ENCODE measurements around the gene TMPRSS12. TPM values are rescaled to one million over a fixed set of nuclear protein-coding genes. Genes with fewer than 3 reads are reported as not detected.
A peak's percentile ranks its signal among the peaks of the same experiment; 100 is the strongest.
"Not testable (repeated sequence)": the region's sequence is repeated elsewhere in the genome, so short reads cannot be mapped to it uniquely, and the experiment has no call there.

TMPRSS12 gene
- total RNA-seq: not detected in 2 replicates

GRCh38 chr12:50842637-50843493 is at the start of gene TMPRSS12:
Gene TMPRSS12 (plus strand): TSS chr12:50842926. CDS start chr12:50842965, 39 bp downstream.
- peak within 1 kb of the TSS; percentile 35 for H3K4me3 ChIP-seq (ENCODE audit: low read depth, low read length)
- DNase-seq (ENCODE audit: low read depth): no peak

GRCh38 chr12:50799908-50800307 is 42.8 kb upstream of the TMPRSS12 start:
- H3K4me3 ChIP-seq (ENCODE audit: low read depth, low read length): no peak overlapping the region
- DNase-seq (ENCODE audit: low read depth): no peak
- TF ChIP-seq, protein P1, sequence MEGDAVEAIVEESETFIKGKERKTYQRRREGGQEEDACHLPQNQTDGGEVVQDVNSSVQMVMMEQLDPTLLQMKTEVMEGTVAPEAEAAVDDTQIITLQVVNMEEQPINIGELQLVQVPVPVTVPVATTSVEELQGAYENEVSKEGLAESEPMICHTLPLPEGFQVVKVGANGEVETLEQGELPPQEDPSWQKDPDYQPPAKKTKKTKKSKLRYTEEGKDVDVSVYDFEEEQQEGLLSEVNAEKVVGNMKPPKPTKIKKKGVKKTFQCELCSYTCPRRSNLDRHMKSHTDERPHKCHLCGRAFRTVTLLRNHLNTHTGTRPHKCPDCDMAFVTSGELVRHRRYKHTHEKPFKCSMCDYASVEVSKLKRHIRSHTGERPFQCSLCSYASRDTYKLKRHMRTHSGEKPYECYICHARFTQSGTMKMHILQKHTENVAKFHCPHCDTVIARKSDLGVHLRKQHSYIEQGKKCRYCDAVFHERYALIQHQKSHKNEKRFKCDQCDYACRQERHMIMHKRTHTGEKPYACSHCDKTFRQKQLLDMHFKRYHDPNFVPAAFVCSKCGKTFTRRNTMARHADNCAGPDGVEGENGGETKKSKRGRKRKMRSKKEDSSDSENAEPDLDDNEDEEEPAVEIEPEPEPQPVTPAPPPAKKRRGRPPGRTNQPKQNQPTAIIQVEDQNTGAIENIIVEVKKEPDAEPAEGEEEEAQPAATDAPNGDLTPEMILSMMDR (conservative IDR thresholded peaks at IDR 0.05; ENCODE audit: low read depth, low read length): no peak

More at GRCh38 chr12:50842637-50843493, at the start of gene TMPRSS12:
- TF ChIP-seq, protein P1 (conservative IDR thresholded peaks at IDR 0.05; ENCODE audit: low read depth, low read length): peak; percentile 6

DNA sequence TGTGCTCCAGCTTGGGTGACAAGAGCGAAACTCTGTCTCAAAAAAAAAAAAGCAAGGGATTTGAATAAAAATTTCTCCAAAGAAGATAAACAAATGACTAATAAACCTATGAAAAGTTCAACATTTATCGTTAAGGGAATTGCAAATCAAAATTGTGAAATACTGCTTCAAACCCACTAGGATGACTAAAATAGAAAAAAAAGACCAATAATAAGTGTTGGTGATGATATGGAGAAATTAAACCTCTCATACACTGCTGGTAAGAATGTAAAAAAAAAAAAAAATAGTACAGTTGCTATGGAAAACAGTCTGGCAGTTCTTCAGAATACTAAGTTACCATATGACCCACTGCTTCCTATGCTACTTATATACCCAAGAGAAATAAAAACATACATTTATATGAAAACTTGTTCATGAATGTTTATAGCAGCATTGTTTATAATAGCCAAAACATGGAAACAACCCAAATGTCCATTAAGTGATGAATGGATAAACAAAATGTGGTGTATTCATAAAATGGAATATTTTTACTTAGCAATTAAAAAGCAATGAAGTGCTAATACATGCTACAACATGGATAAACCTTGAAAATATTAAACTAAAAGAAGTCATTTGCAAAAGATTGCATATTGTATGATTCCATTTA is 39.4 kb upstream of the TMPRSS12 start:
- DNase-seq (ENCODE audit: low read depth): no peak
- TF ChIP-seq, protein P1 (conservative IDR thresholded peaks at IDR 0.05; ENCODE audit: low read depth, low read length): no peak
- no peak overlapping the region for H3K4me3 ChIP-seq (ENCODE audit: low read depth, low read length)

GRCh38 chr12:50806176-50806575 is 36.5 kb upstream of the TMPRSS12 start:
- TF ChIP-seq, protein P1 (conservative IDR thresholded peaks at IDR 0.05; ENCODE audit: low read depth, low read length): no peak
- no peak for DNase-seq (ENCODE audit: low read depth)
- no peak overlapping the region for H3K4me3 ChIP-seq (ENCODE audit: low read depth, low read length)

- not testable (repeated sequence) for H3K4me3 ChIP-seq (ENCODE audit: low read depth, low read length); DNase-seq (ENCODE audit: low read depth)
These were observed 33.6 kb upstream of the TMPRSS12 start for GRCh38 chr12:50809131-50809530.

DNA sequence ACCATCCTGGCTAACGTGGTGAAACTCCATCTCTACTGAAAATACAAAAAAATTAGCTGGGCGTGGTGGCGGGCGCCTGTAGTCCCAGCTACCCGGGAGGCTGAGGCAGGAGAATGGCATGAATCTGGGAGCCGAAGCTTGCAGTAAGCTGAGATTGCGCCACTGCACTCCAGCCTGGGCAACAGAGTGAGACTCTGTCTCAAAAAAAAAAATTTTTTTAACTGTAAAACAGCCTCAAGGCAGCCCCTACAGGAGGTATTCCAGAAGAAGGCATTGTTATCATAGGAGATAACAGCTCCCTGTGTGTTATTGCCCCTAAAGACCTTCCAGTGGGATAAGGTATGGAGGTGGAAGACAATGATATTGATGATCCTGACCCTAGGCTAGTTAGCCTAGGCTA is 27.8 kb upstream of the TMPRSS12 start:
- not testable (repeated sequence) for H3K4me3 ChIP-seq (ENCODE audit: low read depth, low read length); DNase-seq (ENCODE audit: low read depth)

DNA sequence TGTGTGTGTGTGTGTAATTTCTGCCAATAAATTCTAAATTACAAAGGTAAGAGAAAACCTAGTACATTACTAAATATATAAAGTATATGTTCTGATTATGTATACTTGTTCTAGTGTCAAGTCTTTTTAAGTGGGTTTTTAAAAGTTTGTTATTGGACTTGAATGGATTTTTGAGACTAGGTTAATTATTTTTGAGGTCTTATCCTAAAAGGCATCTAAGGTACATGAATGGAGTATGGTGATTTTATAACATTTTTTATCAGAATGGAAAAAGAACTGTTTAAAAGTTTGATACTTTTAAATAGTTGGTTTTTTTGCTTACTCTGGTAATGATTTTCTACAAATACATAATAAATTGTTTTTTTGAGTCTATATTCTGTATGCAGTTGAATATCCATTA is 22.5 kb upstream of the TMPRSS12 start:
- no peak overlapping the region for H3K4me3 ChIP-seq (ENCODE audit: low read depth, low read length)
- TF ChIP-seq, protein P1 (conservative IDR thresholded peaks at IDR 0.05; ENCODE audit: low read depth, low read length): no peak
- DNase-seq (ENCODE audit: low read depth): no peak

GRCh38 chr12:50822082-50822481 is 20.6 kb upstream of the TMPRSS12 start:
- no peak for DNase-seq (ENCODE audit: low read depth)
- H3K4me3 ChIP-seq (ENCODE audit: low read depth, low read length): no peak overlapping the region
- TF ChIP-seq, protein P1 (conservative IDR thresholded peaks at IDR 0.05; ENCODE audit: low read depth, low read length): no peak

GRCh38 chr12:50823724-50824123 is 19.0 kb upstream of the TMPRSS12 start:
- not testable (repeated sequence) for DNase-seq (ENCODE audit: low read depth); H3K4me3 ChIP-seq (ENCODE audit: low read depth, low read length)
